GM23248 (cell line): ENCODE measurements around the gene SYT3.

ENCODE experiments used
- EZH2 ChIP-seq: fragments of 200-600 bp; sonication (generic); IDR thresholded peaks from 2 replicates; pipeline ENCODE4 v1.6.1; 2018; ENCODE audit warnings: antibody characterized with exemption, mild to moderate bottlenecking; ENCODE audit not compliant: insufficient read depth, poor library complexity, severe bottlenecking
- EZH2phosphoT487 ChIP-seq: fragments of 200-600 bp; sonication (generic); IDR thresholded peaks from 2 replicates; pipeline ENCODE4 v1.6.1; 2018; ENCODE audit warnings: antibody characterized with exemption, moderate library complexity, mild to moderate bottlenecking, low read depth; ENCODE audit not compliant: insufficient read depth

GRCh38 chr19:50664204-50664603 is 24.5 kb upstream of the SYT3 start:
- TF ChIP-seq EZH2phosphoT487 (no peak), EZH2 (no peak)
